Cardiac fibroblast (primary cell): ENCODE data around the gene POLD3.
"Not testable (repeated sequence)": the region's sequence is repeated elsewhere in the genome, so short reads cannot be mapped to it uniquely, and the experiment has no call there.

Experiments
- DNase-seq, 2 donors: peaks; one replicate each; pipeline versions ENCODE4 v3.0.0 to v3.0.0-alpha.2; 2010; ENCODE audit warnings: low read depth in 2 of 2
- H3K4me3 ChIP-seq, 2 donors: replicated peaks in 1 of 2; 1 replicate in 1 of 2; 2 replicates in 1 of 2; pipeline ENCODE4 v1.5.1; 2011; ENCODE audit warnings: low read depth in 2 of 2, low read length in 2 of 2, mild to moderate bottlenecking in 2 of 2, moderate library complexity in 1 of 2
- TF ChIP-seq, protein P1 (sequence below): IDR thresholded peaks from one replicate; pipeline ENCODE4 v1.5.1; 2011; ENCODE audit warnings: low read depth, mild to moderate bottlenecking, low read length, inconsistent platforms

Gene POLD3

DNA sequence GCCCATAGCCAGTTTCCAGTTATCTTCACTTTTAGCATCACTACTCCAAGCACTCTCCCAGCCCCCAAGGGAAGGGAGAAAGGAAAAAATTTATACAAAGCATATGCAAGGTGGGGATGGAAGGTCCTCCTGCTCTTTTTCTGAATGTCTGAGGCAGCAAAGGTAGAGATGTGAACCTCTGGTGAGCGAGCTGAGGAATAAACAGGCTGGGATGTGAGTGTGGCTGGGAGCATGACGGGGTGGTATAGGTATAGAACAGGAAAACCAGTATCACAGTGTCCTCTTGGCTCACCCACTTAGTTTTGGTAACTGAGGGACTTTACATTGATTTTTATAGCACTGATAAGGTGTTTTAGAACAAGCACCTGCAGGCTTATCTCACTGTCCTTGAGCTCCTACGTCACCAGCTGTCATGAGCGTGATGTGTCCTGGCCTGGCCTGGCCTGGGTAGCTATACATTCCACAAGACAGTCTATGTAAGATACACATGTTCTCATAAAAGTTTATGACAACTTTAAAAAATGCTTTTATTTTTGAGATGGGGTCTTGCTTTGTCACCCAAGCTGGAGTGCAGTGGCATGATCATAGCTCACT lies 10.3 kb upstream of the POLD3 start:
- TF ChIP-seq, protein P1, sequence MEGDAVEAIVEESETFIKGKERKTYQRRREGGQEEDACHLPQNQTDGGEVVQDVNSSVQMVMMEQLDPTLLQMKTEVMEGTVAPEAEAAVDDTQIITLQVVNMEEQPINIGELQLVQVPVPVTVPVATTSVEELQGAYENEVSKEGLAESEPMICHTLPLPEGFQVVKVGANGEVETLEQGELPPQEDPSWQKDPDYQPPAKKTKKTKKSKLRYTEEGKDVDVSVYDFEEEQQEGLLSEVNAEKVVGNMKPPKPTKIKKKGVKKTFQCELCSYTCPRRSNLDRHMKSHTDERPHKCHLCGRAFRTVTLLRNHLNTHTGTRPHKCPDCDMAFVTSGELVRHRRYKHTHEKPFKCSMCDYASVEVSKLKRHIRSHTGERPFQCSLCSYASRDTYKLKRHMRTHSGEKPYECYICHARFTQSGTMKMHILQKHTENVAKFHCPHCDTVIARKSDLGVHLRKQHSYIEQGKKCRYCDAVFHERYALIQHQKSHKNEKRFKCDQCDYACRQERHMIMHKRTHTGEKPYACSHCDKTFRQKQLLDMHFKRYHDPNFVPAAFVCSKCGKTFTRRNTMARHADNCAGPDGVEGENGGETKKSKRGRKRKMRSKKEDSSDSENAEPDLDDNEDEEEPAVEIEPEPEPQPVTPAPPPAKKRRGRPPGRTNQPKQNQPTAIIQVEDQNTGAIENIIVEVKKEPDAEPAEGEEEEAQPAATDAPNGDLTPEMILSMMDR: no peak

GRCh38 chr11:74583024-74583624 lies 9.3 kb upstream of the POLD3 start:
- H3K4me3 ChIP-seq: no peak overlapping the region
- DNase-seq: no peak
- TF ChIP-seq, protein P1: no peak

More for the DNA sequence above, 10.3 kb upstream of the POLD3 start:
- no peak overlapping the region for H3K4me3 ChIP-seq
- DNase-seq: no peak

- H3K4me3 ChIP-seq, DNase-seq: not testable (repeated sequence)
Measured at GRCh38 chr11:74590492-74590891, 1.9 kb upstream of the POLD3 start.

DNA sequence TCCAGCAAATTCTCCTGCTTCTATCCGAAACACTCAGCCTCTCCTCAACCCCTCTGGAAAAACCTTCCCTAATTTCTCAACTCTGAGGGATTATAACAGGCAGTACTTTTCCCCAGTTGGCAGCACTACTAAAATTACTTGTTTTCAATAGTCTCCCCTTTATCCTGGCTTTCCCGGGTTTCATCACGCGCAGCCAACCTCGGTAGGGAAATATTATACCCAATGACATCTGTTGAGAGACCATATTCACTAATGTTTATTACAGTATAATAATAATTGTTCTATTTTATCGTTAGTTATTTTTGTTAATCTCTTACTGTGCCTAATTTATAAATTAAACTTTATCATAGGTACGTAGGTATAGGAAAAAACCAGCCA lies 330 bp upstream of the POLD3 start:
- TF ChIP-seq, protein P1: no peak
- DNase-seq: peak in 1 of 2 donors; percentile 33
- H3K4me3 ChIP-seq: peak overlapping the region; percentile 97 to 98

DNA sequence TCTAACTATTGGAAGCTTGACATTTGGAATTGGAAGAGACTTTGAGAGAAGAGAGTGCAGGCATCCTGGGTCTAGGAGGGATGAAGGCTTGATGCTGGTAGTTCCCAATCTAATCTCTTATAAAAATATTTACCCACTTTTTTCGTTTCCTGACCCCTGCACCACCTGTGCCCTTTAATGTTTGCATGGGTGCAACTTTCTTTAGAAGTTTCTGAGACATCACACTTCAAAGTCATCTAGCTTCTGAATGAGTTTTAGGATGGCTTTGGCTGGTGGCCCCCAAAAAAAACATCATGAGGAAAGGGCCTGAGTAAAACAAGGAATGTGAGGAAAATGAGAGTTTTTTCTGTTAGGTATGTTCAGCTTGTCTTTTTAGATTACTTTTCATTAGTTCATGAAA lies 1.1 kb downstream of the POLD3 start:
- peak overlapping the region; percentile 97 to 98 for H3K4me3 ChIP-seq
- TF ChIP-seq, protein P1: no peak
- no peak for DNase-seq

GRCh38 chr11:74602637-74603556 lies 10.5 kb downstream of the POLD3 start:
- no peak for DNase-seq
- TF ChIP-seq, protein P1: no peak
- no peak overlapping the region for H3K4me3 ChIP-seq

DNA sequence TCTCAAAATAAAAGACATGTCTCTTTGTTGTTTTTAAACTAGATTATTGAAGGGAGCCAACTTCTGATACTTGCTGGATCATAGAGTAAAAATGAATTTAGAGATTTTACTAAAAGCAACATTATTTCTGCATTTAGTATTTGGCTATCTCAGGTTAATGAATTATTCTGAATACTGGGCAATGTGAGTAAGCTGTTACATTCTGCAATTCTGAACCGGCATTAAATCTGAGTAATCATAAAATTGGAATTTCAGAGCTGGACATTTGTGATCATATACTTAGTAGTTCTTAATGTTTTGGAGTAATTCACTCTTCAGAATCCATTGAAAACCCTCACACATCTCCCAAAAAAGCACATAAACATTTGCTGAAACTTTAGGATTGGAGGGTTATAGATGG lies 11.5 kb downstream of the POLD3 start:
- TF ChIP-seq, protein P1: no peak
- no peak for DNase-seq
- H3K4me3 ChIP-seq: no peak overlapping the region
